CD4-positive, alpha-beta T cell treated with Interleukin-4 for 4 hours (primary cell): ENCODE results near the gene PTPRD.

Experiments used
- DNase-seq: peaks from one replicate; pipeline ENCODE4 v3.0.0-alpha.2; 2020

Gene PTPRD

DNA sequence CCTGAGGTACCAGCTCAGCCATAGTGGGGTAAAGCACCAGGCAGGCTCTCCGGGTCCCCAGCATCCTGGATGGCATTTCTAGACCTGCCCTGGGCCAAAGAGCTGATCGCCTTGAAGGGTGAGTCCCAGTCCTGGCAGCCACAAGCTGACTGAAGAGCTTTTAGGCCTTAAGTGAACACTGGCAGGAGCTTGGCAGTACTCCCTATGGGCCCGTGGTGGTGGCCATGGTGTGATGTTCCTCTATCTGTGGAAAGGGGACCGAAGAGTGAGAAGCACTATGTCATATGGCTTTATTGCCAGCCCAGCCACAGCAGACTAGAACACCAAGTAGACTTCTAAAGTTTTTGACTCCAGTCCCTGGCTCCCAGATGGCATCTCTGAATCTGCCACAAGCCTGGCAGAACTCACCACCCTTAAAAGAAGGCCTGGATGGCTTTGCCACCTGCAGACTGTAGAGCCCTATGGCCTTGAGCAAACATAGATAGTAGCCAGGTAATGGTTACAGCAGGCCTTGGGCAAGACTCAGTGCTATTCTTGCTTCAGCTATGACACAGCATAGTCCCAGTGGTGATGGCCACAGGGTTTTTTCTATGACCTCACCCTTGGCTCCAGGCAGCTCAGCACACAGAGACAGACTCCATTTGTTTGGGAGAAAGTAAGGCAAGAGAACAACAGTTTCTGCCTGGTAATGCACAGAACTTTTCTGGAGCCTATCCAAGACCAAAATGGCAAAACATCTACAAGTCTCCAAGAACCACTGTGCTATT is 2011.7 kb downstream of the PTPRD start:
- no peak for DNase-seq

DNA sequence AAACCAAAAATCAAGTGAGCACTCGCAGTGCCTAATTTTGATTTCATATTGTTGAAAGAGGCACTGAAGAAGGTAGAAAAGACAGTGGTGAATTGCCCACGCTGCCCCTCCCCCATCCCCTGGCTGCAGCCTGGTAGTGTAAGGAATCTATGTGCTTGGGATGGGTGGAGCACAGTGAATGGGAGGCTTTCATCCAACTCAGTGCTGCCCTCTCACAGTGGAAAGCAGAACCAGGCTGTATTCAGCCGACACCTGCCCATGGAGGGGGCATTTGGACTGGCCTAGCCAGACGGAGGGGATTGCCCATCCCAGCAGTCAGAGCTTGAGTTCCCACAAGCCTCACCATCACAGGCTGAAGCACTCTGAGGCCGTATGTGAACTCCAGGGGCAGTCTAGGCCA is 2012.9 kb downstream of the PTPRD start:
- no peak for DNase-seq

DNA sequence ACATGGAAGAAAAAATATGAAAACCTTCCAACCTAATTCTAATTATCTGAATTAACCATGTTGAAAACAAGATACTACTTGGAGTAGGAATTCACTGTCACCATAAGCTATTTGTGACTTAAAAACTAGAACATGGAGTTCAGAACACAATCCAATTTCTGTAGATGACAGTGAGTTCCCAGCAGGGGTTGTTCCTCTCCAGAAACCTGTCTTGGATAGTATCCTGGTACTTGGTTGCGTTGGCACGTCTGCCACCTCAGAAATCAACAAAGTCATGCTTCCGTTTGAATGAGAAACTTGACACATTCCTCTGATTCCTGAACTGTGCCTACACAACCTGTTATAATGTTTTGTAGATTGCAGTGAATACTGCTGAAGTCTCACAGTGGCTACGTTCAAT is 2023.3 kb downstream of the PTPRD start:
- no peak for DNase-seq

DNA sequence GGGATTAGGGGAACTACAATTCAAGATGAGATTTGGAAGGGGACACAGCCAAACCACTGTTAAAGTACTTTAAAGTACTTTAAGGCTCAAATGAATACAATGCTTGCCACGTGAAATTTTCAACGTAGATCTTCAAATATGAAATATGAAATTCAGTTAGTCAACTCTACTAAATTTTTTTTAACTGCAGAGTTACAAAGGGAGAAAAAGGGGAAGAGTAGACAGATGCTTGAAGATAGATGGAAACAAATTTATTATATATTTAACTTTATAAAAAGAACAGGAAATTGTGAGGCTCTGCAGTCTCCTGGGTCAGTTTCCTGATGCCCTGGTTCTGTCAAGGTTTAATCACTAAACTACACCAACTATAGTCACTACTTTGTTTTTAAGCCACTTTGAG is 2027.8 kb downstream of the PTPRD start:
- no peak for DNase-seq

DNA sequence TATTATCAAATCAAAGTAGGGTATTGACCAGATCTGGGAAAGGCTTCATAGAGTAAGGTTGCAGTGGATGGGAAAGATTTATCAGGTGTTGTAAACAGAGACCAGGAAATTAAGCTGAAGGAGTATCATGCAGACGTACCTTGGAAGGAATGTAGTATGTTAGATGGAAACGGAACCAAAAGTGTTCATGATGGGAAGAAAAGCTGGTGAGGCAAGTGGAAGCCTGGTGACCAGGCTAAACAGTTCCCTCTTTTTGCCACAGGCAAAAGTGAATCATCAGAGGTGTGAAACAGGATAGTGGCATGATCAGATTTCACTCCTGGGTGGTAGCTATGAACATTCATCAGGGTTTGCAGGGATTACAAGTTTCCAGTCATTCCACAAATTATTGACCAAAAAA is 2033.1 kb downstream of the PTPRD start:
- no peak for DNase-seq

DNA sequence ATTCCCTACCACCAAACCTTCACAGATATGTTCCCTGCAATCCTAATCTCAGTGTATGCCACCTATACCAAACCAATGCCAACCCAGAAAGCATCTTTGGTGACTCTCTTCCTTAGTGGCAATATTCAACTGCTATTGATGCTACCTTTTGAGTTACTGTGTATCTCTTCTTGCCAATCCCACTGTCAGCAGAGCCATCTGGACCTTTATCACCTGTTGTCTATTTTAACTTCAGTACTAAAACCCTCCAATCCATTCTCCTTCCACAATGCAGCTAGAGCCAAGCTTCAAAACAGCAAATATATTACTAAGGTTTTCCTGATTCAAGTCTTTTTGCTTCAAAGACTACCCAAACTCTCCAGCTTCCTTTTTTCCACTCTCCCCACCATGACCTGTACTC is 2036.1 kb downstream of the PTPRD start:
- DNase-seq = no peak

DNA sequence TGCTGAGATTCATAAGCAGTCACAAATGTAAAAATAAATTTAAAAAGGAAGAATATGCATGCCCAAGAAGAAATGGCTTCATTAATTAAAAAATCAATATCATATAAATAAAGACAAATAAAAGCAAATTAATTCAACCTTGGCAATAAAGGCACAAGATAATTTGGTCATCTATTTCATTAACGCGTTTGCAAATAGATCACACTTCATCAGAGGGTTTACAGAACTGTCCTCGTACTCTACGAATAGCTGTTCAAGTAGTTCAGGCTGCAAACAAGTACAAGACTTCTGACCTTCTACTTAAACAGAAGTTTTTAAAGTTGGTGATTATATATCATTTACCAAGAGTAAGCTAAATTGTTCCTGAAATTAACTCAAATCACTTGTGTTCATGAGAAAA is 2038.0 kb downstream of the PTPRD start:
- DNase-seq = no peak

DNA sequence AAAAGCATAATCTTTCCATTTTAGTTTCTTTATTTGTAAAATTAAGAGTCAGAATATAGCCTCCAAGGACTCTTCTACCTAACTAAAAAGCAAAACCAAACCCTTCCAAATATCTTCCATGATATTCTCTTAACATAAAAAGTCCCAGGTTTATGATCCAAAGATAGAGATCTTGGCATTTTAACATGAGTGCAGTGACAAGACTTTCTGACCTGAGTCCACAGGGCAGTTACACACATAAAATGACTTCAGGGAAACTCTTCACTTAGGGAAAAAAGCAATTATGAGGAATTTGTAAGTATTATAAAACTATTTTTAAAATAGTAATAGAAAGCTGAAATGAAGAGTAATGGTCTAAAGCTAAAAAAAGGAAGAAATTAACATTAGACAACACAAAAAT is 2040.6 kb downstream of the PTPRD start:
- no peak for DNase-seq

DNA sequence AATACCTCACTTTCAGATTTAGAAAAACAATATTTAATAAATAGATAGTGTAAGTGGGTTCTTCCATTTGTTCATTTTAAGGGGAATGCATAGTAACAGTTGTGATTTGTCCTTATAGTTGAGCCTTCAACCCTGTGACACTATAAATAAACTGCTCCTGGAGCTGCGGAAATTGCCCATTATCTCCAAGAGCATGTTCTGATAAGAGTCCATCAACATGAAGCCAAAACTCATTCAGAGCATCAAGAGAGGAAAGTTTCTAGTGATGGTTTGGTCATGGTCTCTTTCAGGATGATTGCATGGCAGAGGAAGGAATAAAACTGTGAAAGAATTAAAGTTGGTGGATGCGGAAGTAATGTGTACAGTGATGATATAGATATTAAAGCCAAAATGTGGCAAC is 2041.2 kb downstream of the PTPRD start:
- no peak for DNase-seq

DNA sequence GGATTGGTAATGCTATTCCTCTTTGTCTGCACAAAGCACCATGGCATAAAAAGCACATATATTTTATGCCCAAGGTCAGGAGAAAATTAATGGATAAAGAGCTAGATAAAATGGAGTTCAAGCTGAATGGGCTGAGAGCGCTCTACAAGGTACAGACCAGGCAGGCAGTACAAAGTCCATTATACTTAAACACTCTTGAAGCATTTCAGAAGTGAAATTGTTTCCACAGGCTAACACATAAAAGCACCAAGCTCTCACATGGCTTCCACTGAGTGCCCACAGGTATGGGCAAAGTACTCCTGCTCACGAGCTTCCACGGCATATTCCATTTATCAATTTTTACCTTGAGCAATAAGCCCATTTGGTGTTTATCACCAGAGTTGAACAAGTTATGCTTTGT is 2042.0 kb downstream of the PTPRD start:
- DNase-seq = no peak

DNA sequence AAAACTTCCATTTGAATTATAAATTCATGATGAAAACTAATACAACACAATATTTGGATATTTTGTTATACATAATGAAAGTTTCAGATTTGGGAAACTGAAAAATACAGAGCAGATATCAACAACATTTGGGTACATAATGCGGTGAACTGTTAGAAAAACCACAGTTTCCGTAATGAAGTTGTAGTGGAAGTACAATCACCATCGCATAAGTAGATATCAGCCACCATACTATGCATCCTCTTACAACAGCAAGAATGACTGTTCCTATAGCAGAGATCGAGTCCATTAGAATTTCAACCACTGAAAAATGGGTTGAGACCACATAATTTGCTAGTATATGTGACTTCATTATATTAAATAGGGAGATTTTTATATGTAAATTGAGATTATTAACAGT is 2043.0 kb downstream of the PTPRD start:
- no peak for DNase-seq

DNA sequence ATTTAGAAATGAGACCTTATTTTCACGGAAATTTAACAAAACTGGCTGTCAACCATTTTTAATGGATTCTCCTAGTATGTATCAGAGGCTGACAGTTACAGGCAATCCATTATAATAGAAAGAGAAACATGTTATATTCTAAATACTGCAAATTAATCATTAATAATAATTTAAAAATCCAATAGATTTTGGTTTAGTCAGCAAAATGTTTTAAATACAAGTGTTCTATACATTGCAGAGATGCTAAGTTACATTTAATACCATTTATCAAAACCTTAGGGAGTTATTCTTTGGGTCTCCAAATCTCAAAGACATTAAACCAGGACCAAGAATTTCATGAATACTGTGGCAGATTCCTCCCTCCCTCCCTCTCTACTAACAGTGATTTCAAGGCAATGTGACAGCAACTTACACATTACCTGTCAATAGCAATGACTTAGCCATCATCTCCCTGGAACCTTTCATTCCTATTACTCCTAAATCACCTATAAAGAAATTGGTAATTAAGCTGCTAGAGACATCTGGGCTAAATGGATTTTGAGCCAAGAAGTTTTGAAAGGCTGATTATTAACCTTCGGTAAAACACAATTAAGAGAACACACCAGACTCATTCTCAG is 2044.7 kb downstream of the PTPRD start:
- no peak for DNase-seq

DNA sequence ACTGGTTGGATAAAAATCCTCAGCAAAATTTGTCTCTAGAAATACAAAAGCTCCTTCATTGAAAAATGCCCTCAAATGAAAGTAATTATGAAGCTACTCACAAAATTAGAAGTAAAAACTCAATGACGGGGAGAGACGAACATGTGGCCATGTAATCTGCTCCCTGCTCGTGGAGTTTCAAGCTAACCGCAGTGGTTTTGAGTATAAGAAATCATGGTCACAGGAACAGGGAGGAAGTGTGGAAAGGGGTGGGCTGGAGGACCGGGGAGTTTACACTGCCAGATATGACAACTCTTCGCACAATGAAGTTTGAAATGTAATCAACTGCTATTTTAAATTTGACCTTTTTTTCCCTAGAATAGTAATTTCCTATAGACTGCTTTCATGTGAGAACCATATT is 2047.8 kb downstream of the PTPRD start:
- no peak for DNase-seq

DNA sequence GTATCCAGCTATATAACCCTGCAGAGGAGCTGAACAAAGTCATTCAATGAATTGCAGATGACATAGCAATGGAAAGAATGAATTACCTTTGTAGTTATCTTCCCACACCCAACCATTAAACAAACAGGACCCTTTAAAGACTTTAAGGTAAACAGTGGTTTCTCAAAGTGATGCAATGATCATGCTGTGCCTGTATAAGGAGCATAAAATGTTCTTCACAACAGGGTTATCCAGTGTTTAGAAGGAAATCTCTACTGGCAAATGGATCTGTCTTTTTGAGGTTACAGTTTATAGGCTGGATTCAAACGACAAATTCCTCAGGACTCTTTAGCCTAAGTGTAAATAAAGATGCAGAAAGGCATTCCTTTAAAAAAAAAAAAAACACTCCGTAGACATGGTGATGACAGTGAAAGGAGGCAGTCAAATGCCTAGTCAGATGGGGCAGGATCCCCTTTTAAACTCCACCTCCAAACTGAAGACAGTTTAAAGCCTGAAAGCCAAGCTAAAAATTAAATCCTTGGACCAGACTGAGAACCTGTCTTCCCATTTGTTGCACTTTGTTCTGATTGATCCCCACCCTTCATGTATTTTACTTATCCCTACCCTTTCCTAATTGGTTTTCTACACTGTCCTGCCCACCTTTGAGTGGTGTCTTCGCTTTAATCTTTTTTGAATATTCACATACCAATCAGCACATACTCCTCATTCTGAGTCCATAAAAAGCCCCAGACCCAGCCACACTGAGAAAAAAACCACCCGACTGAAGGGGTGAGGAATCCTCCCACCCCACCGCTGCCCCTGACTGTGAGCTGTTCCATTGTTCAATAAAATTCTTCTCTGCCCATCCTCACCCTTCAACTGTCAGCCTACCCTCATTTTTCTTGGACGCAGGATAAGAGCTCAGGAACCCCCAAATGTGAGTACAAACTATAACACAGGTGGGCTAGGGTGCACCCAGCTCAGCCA is 2052.0 kb downstream of the PTPRD start:
- DNase-seq = no peak

DNA sequence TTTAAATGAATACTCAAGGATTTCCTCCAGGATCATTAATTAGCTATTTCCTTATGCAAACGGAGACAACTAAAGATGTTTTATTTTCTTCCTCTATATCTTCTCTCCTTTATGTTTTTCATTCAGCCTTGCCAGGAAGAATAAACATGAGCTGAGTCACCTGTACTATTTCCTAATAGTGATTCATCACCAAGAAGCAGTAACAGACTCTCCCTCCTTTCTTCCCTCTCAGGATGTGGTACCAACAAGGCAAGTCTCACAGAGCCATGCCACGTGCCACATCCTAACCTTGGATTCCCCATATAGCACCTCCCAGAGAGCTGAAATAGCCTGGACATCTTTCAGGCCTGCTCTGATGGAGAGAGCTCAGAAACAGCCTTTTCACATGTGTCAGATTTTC is 2054.6 kb downstream of the PTPRD start:
- DNase-seq = no peak

DNA sequence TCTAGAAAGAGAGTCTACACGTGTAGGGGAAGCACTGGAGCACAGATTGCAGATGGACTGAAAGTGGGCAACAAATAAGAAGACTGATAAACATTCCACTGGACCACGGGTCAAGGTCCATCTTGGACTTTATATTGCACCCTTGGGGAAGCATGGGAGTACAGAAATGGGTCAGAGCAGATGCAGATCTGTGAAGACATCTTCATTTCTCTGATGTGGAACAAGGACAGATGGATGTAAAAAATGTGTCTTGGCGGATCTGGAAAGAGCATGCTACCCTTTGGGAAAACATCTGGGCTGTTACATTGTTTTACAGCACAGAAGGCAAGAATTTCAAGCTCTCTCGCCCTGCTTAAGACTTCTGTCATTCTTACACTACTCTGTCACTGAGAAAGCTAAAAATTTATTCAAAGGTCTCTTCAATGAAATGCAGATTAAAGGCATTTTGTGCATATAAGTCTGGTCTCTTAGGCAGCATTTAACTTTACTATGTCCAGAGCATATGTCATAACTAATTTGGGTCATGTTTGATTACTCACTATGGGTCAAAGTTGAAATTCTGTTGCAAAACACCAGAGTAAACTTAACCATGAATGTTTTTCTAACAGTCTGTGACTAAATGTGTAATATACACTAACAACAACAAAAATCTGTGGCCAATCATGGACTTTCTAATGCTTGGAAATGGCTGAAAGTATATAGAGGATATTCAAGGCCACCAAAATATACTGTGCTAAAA is 2056.9 kb downstream of the PTPRD start:
- no peak for DNase-seq

DNA sequence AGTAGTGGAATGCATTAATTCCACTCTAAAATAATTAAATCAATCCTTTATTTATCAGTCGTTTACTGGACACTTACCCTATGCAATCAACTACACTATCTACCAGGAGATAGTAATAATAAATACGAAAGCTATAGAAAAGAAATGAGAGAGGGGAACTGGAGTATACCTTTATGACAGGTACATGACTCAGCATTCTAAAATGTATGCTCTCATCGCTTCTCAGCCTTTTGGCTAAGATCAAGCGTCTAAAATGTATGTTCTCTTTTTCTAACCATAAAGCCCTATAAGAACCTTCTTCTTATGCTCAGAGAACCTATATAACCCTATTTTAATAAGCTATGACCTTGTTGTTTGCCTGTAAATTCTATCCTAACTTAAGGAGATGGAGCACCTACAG is 2059.4 kb downstream of the PTPRD start:
- no peak for DNase-seq

DNA sequence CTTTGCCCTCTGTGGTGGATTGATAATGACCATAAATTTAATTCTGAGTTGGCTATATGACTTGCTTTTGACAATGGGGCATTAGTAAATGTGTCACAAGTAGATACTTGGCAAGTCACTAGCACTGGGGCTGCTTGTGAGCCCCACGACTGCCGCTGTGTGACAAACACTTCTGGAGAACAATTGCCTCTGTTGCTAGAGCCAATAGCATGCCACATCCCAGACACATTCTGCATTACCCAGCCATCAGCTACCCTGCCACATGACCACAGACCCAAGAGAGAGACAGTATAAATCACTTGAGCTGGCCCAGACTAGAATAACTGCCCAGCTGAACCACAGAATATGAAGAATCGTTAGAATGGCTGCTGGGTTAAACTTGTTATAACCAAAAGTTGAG is 2060.1 kb downstream of the PTPRD start:
- DNase-seq = no peak

DNA sequence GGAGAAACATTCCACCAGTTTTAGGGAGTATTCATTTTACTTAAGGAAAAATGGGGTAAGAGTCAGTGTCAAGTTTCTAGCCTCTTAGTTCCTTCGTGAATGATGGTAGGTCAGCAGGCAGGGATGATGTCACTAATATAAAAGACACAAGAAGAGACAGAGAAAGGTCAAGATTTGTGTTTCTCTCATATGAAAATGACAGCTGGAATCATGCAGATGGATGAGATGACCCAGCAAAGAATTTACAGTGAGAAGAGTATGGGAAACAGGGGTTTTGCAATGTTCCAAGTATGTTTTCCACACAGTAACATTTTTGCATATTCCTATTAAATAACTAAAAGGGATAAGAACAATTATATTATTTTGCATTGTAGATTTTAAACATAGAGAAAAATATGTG is 2063.6 kb downstream of the PTPRD start:
- DNase-seq = no peak

DNA sequence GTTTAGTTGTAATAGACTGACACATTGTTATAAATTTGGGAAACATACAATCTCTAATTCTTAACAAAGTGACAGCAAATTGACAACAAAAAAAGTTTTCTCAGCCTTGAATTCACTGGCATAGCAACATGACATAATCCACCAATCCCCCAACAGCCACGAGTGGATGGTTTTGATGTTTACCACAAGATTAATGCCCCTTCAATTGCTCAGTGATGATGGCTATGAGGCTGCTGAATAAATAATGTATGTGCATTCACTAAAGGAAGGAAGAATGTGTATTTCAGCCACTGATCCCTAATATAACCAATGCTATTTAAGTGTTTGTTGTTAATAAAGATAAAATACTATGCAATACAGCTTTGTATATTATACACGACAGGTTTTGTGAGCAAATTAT is 2069.6 kb downstream of the PTPRD start:
- no peak for DNase-seq

DNA sequence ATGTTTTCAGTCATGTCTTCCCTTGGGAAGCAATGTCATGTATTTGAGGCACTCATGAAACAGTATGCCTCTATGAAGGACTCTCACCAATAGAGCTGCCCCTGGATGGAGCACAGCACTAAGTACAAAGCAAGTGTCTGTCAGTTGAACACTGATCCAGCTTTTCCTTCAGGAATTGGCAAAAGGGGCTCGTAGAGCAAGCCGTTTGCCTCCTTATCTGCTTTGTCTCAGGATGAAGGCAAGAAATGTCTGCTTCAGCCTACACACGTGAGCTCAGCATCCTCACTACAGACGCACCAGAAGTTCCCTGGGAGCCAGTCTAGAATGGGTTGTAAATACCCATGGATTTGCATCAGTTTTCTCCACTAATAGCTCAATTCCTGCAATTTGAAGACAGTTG is 2070.3 kb downstream of the PTPRD start:
- no peak for DNase-seq

DNA sequence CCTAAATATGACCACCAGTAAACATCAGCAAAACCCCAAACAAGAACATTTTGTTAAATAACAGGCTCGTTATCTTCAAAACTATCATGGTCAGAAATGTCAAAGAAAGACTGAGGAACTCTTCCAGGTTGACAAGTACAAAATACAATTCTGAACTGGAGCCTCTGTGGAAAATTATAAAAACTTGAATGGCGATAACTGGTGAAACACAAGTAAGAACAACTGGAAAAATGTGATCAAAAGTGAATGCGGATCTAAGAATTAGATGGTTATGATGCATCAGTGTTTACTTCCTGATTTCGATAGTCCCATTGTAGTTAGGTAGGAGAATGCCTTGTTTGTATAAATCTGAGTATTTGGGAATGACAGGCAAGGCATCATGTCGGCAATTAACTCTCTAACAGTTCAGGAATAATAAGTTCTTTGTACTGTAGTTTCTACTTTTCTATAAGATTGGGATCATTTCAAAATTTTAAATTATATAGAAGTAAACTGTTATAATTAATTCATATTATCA is 2073.1 kb downstream of the PTPRD start:
- DNase-seq = no peak

DNA sequence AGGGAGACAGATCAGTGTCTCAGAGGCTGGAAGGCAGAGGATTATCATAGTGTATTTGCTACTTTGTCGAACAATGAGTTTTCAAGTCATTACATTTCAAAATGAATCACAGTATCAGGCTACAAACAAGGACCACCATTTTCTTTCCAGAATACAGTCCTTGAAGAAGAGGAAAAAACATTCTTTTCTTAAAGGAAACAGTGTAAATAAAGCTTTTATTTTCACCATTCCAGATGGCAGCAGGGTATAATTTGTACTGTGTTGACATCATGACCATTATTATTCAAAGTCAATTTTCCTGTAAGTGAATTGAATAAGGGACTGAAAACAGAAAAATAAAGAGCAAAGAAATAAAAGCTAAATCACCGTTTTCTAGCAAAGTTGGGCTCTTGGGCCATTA is 2076.0 kb downstream of the PTPRD start:
- no peak for DNase-seq
